SKM-1 (cell line): Measurements from ENCODE around the gene LIPM.
A peak's percentile ranks its signal among the peaks of the same experiment; 100 is the strongest.

Experiments used
- DNase-seq: peaks from one replicate; lab custom pipeline; 2025; ENCODE audit not compliant: unreplicated experiment; lab: John Stamatoyannopoulos, UW

LIPM gene

DNA sequence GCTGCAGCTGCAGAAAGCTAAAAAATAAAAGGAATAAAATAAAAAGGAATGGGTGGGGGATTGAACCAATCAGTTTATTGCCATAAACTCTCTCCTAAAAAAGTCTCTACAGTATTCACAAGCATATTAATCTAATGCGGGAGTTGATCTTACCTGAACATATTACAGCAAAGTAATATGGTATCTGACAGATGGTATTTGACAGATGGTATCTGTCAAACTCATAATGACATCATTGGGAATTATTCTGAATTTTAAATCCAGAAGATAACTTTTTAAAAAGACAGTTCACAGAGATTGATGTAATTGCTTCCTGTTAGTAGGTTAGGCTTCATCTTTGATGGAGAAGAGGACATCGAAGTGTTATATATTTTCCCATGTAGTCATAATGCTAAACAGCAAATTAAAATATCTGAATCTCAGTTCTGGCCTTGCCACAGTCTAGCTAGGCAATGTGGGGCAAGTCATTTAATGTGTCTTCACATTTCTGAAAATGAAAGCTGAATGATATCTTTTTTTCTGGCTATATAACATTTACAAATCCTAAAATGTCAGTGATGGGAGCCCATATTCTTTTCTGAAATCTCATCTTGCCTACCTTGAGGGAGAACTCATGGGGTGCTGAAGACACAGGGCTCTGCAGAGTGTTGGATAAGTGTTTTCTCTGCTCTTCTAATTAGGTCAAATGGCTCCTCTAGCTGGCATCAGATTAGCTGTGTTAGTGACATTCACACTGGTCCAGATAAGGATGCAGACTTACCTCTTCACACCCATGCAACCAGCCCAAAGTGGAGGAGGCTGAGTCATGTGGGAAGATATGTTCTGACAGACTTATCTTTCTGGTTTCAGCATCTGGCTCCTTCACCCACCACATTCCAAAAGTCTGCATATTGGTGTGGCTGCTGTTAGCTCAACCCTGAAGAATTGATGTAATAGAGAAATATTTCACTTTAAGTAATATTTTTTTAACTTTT lies 2.1 kb upstream of the LIPM start:
- no peak for DNase-seq

- no peak for DNase-seq
These were observed 1.1 kb downstream of the LIPM start for GRCh38 chr10:88803641-88804040.

- no peak for DNase-seq
These were observed 1.7 kb downstream of the LIPM start for GRCh38 chr10:88804083-88804812.

DNA sequence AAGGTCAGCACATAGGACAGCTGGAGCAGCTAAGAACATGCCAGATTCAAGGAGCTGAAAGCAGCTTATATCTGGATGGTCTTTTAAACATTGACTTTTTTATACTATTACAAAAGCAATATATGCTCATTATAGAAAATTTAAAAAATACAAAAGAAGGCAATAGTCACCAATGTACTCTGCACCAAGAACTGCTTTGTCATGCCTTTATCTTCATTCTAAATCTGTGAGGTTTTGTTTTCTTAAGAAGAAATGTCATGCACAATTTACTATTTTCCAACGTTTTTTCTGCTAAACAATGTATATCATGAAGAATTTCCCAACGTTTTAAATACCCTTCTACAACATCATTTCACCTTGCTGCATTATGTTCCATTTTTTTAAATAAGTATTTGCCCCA lies 2.8 kb downstream of the LIPM start:
- no peak for DNase-seq

- no peak for DNase-seq
These were observed 3.4 kb downstream of the LIPM start for GRCh38 chr10:88805924-88806323.

DNA sequence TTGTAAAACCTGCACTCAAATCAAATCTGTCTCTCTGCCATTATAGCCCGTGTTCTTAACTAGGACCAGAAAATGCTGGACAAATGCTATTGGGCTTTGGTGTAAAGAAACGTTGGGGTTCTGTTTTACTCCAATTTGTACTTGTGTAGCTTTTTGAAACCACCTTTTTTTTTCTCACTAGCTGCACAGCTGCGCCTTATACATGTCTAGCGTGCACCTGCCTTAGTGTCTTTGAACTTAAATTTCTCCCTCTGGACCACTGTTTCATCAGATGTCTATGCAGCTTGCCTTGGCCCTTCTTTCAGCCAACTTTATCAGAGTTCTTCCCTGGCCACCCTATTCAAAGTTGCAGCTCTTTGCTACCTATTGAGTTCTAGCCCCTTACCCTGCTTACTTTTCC lies 7.1 kb downstream of the LIPM start:
- no peak for DNase-seq

- peak; percentile 9 for DNase-seq
These were observed 7.8 kb downstream of the LIPM start for GRCh38 chr10:88810196-88810961.

GRCh38 chr10:88813200-88813599 lies 10.7 kb downstream of the LIPM start:
- no peak for DNase-seq

- DNase-seq, result no peak
These were observed 16.8 kb downstream of the LIPM start for GRCh38 chr10:88819290-88819689.

GRCh38 chr10:88820748-88821401 lies 18.3 kb downstream of the LIPM start:
- DNase-seq, result no peak

DNA sequence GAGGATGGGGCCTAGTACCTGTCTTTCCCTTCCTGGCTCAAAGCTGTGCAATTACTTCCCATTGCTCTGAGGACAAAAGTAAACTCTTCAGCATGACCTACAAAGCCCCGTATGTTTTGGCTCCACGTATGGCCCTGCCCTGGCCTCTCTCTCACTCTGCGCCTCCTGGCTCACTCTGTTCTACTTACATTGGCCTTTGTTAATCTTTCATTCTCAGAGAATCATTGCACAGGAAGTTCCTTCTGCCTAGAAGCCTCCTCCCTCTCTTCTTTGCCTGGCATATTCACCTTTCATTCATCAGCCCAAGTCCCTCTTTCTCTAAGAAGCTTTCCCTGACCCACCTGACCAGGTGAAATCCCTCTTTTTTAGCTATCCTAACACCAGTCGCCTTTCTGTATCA lies 23.9 kb downstream of the LIPM start:
- DNase-seq, result no peak

- no peak for DNase-seq
These were observed 25.1 kb downstream of the LIPM start for GRCh38 chr10:88827671-88828070.

GRCh38 chr10:88828310-88828709 lies 25.8 kb downstream of the LIPM start:
- no peak for DNase-seq

DNA sequence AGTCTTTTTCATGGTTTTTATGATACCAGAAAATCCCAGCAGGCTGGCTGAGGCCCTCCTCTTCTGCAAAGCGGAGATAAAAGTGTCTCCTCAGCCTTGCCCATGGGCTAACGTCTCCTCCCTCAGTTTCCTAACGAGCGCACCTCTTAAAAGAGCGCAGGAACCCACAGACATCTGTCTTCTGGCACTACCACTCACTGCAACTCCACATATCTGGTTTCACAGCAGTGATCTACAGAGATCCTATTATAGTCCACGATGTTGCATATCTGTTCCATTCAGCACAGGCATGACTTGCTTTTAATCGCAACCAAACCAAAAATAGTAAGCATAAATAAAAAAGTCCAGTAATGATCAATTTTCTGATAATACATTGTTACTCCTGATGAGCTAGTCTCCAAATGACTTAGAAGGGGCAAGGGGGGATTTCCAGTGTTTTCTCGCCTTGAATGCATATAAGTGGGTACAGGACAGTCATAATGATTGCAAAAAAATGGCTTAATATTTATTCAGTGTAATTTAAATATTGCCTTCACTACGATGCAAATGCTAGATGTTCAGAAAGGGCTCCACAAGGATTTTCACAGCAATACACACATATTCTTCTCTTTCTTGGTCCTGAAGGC lies 28.2 kb downstream of the LIPM start:
- no peak for DNase-seq

DNA sequence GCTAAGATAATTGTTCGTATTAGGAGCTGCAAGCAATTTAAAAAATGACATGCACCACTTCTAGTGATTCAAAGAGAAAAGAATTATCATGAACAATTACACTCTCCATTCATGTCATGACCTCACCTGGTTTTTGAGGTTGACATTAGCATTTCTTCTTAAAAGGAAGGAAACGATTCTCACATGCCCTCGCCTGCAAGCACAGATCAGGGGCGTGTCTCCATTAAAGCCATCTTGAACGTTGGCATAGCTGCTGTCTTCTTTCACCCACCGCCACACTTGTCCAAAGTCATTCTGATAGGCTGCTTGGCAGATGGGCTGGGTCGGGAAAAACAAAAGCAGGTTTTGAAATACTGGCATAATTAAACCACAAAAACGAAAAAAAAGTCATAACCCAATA lies 29.2 kb downstream of the LIPM start:
- no peak for DNase-seq

DNA sequence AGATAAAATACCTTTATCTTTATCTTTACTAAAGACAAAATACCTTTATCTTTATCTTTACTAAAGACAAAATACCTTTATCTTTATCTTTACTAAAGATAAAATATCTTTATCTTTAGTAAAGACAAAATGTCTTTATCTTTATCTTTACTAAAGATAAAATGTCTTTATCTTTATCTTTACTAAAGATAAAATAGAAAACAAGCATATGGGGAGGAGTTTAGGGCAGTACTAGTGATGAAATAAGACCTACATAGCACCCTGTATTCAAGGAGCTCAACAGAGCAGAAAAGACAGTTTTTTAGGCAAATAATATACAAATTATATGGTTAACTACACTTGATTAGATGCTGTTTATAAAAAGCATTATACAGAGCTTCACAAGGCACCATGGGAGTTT lies 29.8 kb downstream of the LIPM start:
- no peak for DNase-seq

DNA sequence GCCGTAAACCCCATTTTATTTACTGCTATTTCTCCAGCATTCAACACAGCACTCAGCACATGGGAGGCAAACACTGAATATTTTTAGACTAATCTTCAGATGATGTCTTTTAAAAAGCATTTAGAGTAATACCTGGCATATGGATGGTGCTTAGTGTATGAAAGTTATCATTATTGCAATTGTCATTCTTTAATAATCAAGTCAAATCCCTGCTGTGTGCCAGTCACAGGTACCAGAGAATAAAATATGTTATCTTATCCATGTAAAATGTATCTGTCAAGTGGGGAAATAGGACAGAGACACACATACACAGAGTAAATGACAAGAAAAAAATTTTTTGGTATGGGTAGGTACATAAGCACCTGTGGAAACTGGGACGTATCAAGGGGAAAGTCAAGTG lies 30.6 kb downstream of the LIPM start:
- no peak for DNase-seq

GRCh38 chr10:88833723-88834122 lies 31.2 kb downstream of the LIPM start:
- DNase-seq, result peak; percentile 52

GRCh38 chr10:88835096-88835909 lies 32.8 kb downstream of the LIPM start:
- DNase-seq, result peak; percentile 77

DNA sequence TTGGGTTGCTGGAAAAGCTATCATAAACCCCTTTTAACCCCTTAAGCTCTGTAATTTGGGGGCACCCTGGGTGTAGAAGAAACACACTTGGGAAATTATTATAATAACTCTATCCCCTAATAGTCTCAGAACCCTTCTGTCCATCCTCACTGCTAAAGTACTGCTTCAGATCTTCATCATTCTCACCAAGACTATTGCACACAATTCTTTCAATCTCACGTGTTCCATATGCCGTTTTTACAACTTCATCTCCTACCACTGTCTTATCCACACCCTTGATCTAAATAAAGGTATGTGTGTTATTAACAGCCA lies 33.3 kb downstream of the LIPM start:
- no peak for DNase-seq
